Right ventricle myocardium superior (tissue), 1 donor: ENCODE data around the gene PPP1R14C. TPM values are rescaled to one million over a fixed set of nuclear protein-coding genes. Genes with fewer than 3 reads are reported as not detected.

Source experiments
- ATAC-seq: fragments of 200-7000 bp; cut with Tn5 transposase; one replicate; pipeline ENCODE4 v1.9.1; 2020; ENCODE audit warnings: mild to moderate bottlenecking; ENCODE audit not compliant: poor library complexity
- DNase-seq: peaks from one replicate; pipeline ENCODE4 v3.0.0-alpha.2; 2020
- intact Hi-C: fragments of 100-400 bp; cut with DNase I; formaldehyde crosslinking; loops from one replicate; pipeline ENCODE4 v1.11.2; 2022
- total RNA-seq: library from RNA; stranded (reverse); fragmentation: NEBNext Ultra II Directional; extraction: Animal tissue kit (Norgen Biotek cat#: 25700); gene quantifications from one replicate; pipeline ENCODE4 v1.2.1, GENCODE V29; 2021
- donor health status: DM: no; HTN: yes; CAD: no; lungs with severe emphysema.

PPP1R14C gene
- total RNA-seq, 1 donor from 2014 or later: 131 TPM

- no peak for ATAC-seq
- intact Hi-C loops: no loop called here
- DNase-seq: no peak
Observed at GRCh38 chr6:150203871-150204545, 61.2 kb downstream of the PPP1R14C start.

- intact Hi-C loops: no loop called here
- ATAC-seq: peak; percentile 62
- DNase-seq: peak; percentile 65
Observed at GRCh38 chr6:150204705-150205472, 62.0 kb downstream of the PPP1R14C start.

- no peak for ATAC-seq
- intact Hi-C loops: no loop called here
- no peak for DNase-seq
Observed at GRCh38 chr6:150207931-150208570, 65.2 kb downstream of the PPP1R14C start.

GRCh38 chr6:150208611-150209352, 65.9 kb downstream of the PPP1R14C start:
- ATAC-seq (peak; percentile 5), DNase-seq (no peak)
- intact Hi-C loops: no loop called here

- DNase-seq: no peak
- intact Hi-C loops: no loop called here
- ATAC-seq: no peak
Observed at GRCh38 chr6:150209415-150209814, 66.6 kb downstream of the PPP1R14C start.

- no peak for DNase-seq
- ATAC-seq: no peak
- intact Hi-C loops: no loop called here
Observed at GRCh38 chr6:150211700-150212511, 69.1 kb downstream of the PPP1R14C start.

GRCh38 chr6:150212778-150213177, 69.9 kb downstream of the PPP1R14C start:
- intact Hi-C loops: no loop called here
- DNase-seq (no peak), ATAC-seq (no peak)

GRCh38 chr6:150213301-150213700, 70.5 kb downstream of the PPP1R14C start:
- DNase-seq (no peak), ATAC-seq (no peak)
- intact Hi-C loops: no loop called here

GRCh38 chr6:150214310-150214709, 71.5 kb downstream of the PPP1R14C start:
- ATAC-seq: no peak
- no peak for DNase-seq
- intact Hi-C loops: no loop called here

- no peak for ATAC-seq
- DNase-seq: no peak
- intact Hi-C loops: no loop called here
Observed at GRCh38 chr6:150220634-150221551, 78.0 kb downstream of the PPP1R14C start.

- intact Hi-C loops: no loop called here
- ATAC-seq: no peak
- no peak for DNase-seq
Observed at GRCh38 chr6:150224820-150225219, 82.0 kb downstream of the PPP1R14C start.

GRCh38 chr6:150227281-150227680, 84.4 kb downstream of the PPP1R14C start:
- intact Hi-C loops: no loop called here
- no peak for DNase-seq
- no peak for ATAC-seq

GRCh38 chr6:150228072-150228733, 85.4 kb downstream of the PPP1R14C start:
- no peak for DNase-seq
- intact Hi-C loops: no loop called here
- ATAC-seq: peak; percentile 56

GRCh38 chr6:150229436-150230163, 86.8 kb downstream of the PPP1R14C start:
- DNase-seq: no peak
- no peak for ATAC-seq
- intact Hi-C loops: no loop called here

- intact Hi-C loops: no loop called here
- DNase-seq (no peak), ATAC-seq (no peak)
Observed at GRCh38 chr6:150230164-150230561, 87.3 kb downstream of the PPP1R14C start.

GRCh38 chr6:150230832-150231524, 88.1 kb downstream of the PPP1R14C start:
- intact Hi-C loops: no loop called here
- no peak for DNase-seq
- no peak for ATAC-seq
